Gastroesophageal sphincter (tissue), 4 donors: ENCODE data around the gene IRX3. TPM values are rescaled to one million over a fixed set of nuclear protein-coding genes. Genes with fewer than 3 reads are reported as not detected.
"Not testable (repeated sequence)": the region's sequence is repeated elsewhere in the genome, so short reads cannot be mapped to it uniquely, and the experiment has no call there.

Experiments used
- ATAC-seq: fragments of 150-250 bp; one replicate; pipeline ENCODE4 v1.9.1; 2016; ENCODE audit warnings: mild to moderate bottlenecking, moderate library complexity
- H3K27ac ChIP-seq, 4 donors: fragments of 200-600 bp; sonication (generic) in 3 of 4; 1 replicate in 3 of 4; 2 replicates in 1 of 4; pipeline ENCODE4 v1.5.1; 2016 to 2019
- H3K27me3 ChIP-seq: fragments of 200-600 bp; sonication (generic); one replicate; pipeline ENCODE4 v1.5.1; 2019
- H3K36me3 ChIP-seq, 2 donors: fragments of 200-600 bp; sonication (generic); one replicate each; pipeline ENCODE4 v1.5.1; 2019; ENCODE audit warnings: control low read depth in 1 of 2
- H3K4me1 ChIP-seq, 3 donors: fragments of 200-600 bp; sonication (generic); 1 replicate in 2 of 3; 2 replicates in 1 of 3; pipeline ENCODE4 v1.5.1; 2016 to 2019; ENCODE audit warnings: control low read depth in 2 of 3
- H3K4me3 ChIP-seq, 2 donors: fragments of 200-600 bp; sonication (generic); one replicate each; pipeline ENCODE4 v1.5.1; 2019; ENCODE audit warnings: mild to moderate bottlenecking in 1 of 2, moderate library complexity in 1 of 2
- H3K9me3 ChIP-seq, 3 donors: fragments of 200-600 bp; sonication (generic); one replicate each; pipeline ENCODE4 v1.5.1; 2017 to 2019; ENCODE audit warnings: control low read depth in 2 of 3
- CTCF ChIP-seq, 4 experiments: fragments of 200-600 bp in 2 of 4; fragments of 450-650 bp in 2 of 4; sonication (generic) in 1 of 4; IDR thresholded peaks; one replicate each; pipeline ENCODE4 v1.5.1; 2017 to 2019; ENCODE audit warnings: antibody characterized with exemption in 4 of 4, mild to moderate bottlenecking in 2 of 4, moderate library complexity in 2 of 4
- EP300 ChIP-seq: sonication (generic); formaldehyde crosslinking; IDR thresholded peaks from one replicate; pipeline ENCODE4 v1.6.1; 2017; ENCODE audit warnings: antibody characterized with exemption, mild to moderate bottlenecking
- POLR2A ChIP-seq, 2 donors: fragments of 450-650 bp; IDR thresholded peaks; one replicate each; pipeline ENCODE4 v1.6.1; 2017; ENCODE audit warnings: antibody characterized with exemption in 2 of 2, mild to moderate bottlenecking in 2 of 2, moderate library complexity in 1 of 2
- POLR2AphosphoS5 ChIP-seq: sonication (generic); formaldehyde crosslinking; IDR thresholded peaks from one replicate; pipeline ENCODE4 v1.6.1; 2017; ENCODE audit warnings: antibody characterized with exemption
- WGBS, 2 donors: methylation state at CpG; one replicate each; pipeline ENCODE4 v1.1.5; 2018; ENCODE audit warnings: low coverage in 1 of 2; 5-methylcytosine and 5-hydroxymethylcytosine counted together
- total RNA-seq, 4 donors: library from RNA; depleted of rRNA; stranded (reverse); fragments of >200 nt; gene quantifications; one replicate each; pipeline ENCODE4 v1.1.0, GENCODE V29; 2016

IRX3 gene
- total RNA-seq, 4 donors from 2014 or later: 0.77 to 3.2 (median 0.94) TPM; not detected in 1

GRCh38 chr16:54268340-54268739 is 18.2 kb downstream of the IRX3 start:
- no peak for TF ChIP-seq CTCF (IDR thresholded peaks at IDR 0.05)
- TF ChIP-seq EP300: no peak
- TF ChIP-seq POLR2AphosphoS5: no peak
- TF ChIP-seq POLR2A (IDR thresholded peaks at IDR 0.05): no peak
- Histone ChIP-seq H3K36me3 (no peaks in the 10 kb centered on the region), H3K9me3 (peaks cover 0 to 5% (median 0%) of the 10 kb centered on the region in 3 donors), H3K27me3 (peaks cover 50% of the 10 kb centered on the region), H3K4me3 (no peak overlapping the region), H3K4me1 (no peaks in the 10 kb centered on the region), H3K27ac (no peak overlapping the region)
- WGBS, 2 donors: 81 to 91% methylated on average over 4 to 5 of the region's 7 CpGs
- no peak for ATAC-seq

GRCh38 chr16:54266363-54266955 is 20.1 kb downstream of the IRX3 start:
- H3K36me3 ChIP-seq: no peaks in the 10 kb centered on the region
- peaks cover 45% of the 10 kb centered on the region for H3K27me3 ChIP-seq
- TF ChIP-seq POLR2A (IDR thresholded peaks at IDR 0.05): no peak
- peak; percentile 45 for TF ChIP-seq POLR2AphosphoS5
- no peak overlapping the region for H3K4me3 ChIP-seq
- peak; percentile 80 for ATAC-seq
- peaks cover 0 to 7% (median 0%) of the 10 kb centered on the region in 3 donors for H3K9me3 ChIP-seq
- H3K4me1 ChIP-seq: no peaks in the 10 kb centered on the region
- no peak overlapping the region for H3K27ac ChIP-seq
- WGBS, 2 donors: 61 to 77% methylated on average over 4 of the region's 4 CpGs

GRCh38 chr16:54265575-54266107 is 20.9 kb downstream of the IRX3 start:
- Histone ChIP-seq H3K27ac (no peak overlapping the region), H3K36me3 (no peaks in the 10 kb centered on the region), H3K4me3 (no peak overlapping the region), H3K27me3 (peaks cover 45% of the 10 kb centered on the region), H3K9me3 (peaks cover 0 to 12% (median 0%) of the 10 kb centered on the region in 3 donors), H3K4me1 (no peaks in the 10 kb centered on the region)
- WGBS, 2 donors: 71 to 86% methylated on average over 6 to 7 of the region's 7 CpGs
- ATAC-seq: no peak
- TF ChIP-seq POLR2A (IDR thresholded peaks at IDR 0.05) (no peak), POLR2AphosphoS5 (no peak), CTCF (IDR thresholded peaks at IDR 0.05) (no peak), EP300 (no peak)

- no peaks in the 10 kb centered on the region for H3K36me3 ChIP-seq
- H3K27me3 ChIP-seq: peaks cover 43% of the 10 kb centered on the region
- no peaks in the 10 kb centered on the region for H3K9me3 ChIP-seq
- WGBS, 2 donors: 77% methylated on average over 5 of the region's 7 CpGs; no CpG with 5 or more reads in 1 of the 2 donors
- no peak overlapping the region for H3K27ac ChIP-seq
- TF ChIP-seq EP300 (no peak), POLR2A (IDR thresholded peaks at IDR 0.05) (no peak), CTCF (IDR thresholded peaks at IDR 0.05) (no peak)
- no peak for ATAC-seq
- H3K4me3 ChIP-seq: no peak overlapping the region
- H3K4me1 ChIP-seq: no peaks in the 10 kb centered on the region
Observed at GRCh38 chr16:54253118-54253517, 33.5 kb downstream of the IRX3 start.

GRCh38 chr16:54248863-54249710 is 37.5 kb downstream of the IRX3 start:
- Histone ChIP-seq H3K9me3 (no peaks in the 10 kb centered on the region), H3K27ac (no peak overlapping the region), H3K4me1 (no peaks in the 10 kb centered on the region), H3K27me3 (peaks cover 41% of the 10 kb centered on the region), H3K36me3 (no peaks in the 10 kb centered on the region), H3K4me3 (no peak overlapping the region)
- TF ChIP-seq POLR2AphosphoS5 (no peak), CTCF (IDR thresholded peaks at IDR 0.05) (no peak), EP300 (no peak)
- no peak for ATAC-seq
- WGBS, 2 donors: 65 to 71% methylated on average over 5 to 7 of the region's 7 CpGs

GRCh38 chr16:54247705-54248104 is 38.9 kb downstream of the IRX3 start:
- peaks cover 36% of the 10 kb centered on the region for H3K27me3 ChIP-seq
- not testable (repeated sequence) for ATAC-seq, H3K4me1 ChIP-seq, H3K36me3 ChIP-seq, H3K27ac ChIP-seq, H3K9me3 ChIP-seq, H3K4me3 ChIP-seq
- WGBS, 2 donors: 67 to 77% methylated on average over 1 to 2 of the region's 2 CpGs
